CD4-positive, alpha-beta T cell treated with Interleukin-10 for 1 hour (primary cell): ENCODE measurements around the gene GPT2.

Experiments
- DNase-seq: peaks from one replicate; pipeline ENCODE4 v3.0.0-alpha.2; 2020

GPT2 gene

GRCh38 chr16:46972429-46973206 is 88.5 kb downstream of the GPT2 start:
- peak; percentile 60 for DNase-seq

- peak; percentile 91 for DNase-seq
These were observed 89.2 kb downstream of the GPT2 start, which contains the start of gene DNAJA2 for GRCh38 chr16:46973207-46973995. DNAJA2 (minus strand) TSS chr16:46973674; CDS start chr16:46973572, 102 bp downstream.

GRCh38 chr16:46973996-46974324 is 89.8 kb downstream of the GPT2 start:
- DNase-seq = no peak

- DNase-seq = peak; percentile 58
These were observed 90.2 kb downstream of the GPT2 start for GRCh38 chr16:46974352-46974751.

DNA sequence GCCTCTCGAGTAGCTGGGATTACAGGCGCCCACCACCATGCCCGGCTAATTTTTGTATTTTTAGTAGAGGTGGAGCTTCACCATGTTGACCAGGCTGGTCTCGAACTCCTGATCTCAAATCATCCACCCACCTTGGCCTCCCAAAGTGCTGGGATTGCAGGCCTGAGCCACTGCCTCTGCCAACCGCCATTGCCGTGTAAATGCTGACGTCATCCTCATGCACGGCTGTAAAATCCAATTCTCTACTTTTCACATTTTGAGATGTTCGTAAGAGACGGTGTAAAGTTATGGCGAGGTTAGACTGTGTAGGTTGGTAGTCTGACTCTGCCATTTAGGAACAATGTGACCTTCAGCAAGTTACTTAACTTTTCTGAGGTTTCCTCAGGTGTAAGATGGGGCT is 91.0 kb downstream of the GPT2 start:
- no peak for DNase-seq

GRCh38 chr16:46975908-46976470 is 91.8 kb downstream of the GPT2 start:
- no peak for DNase-seq

GRCh38 chr16:46976550-46976949 is 92.4 kb downstream of the GPT2 start:
- DNase-seq = no peak
